ENCODE results near the gene GGN.
A peak's percentile ranks its signal among the peaks of the same experiment; 100 is the strongest.

GRCh38 chr19:38402967-38403674 lies 15.3 kb upstream of the GGN start, which contains the start of gene FAM98C:
- TF ChIP-seq NFRKB (IDR thresholded peaks at IDR 0.05) = no peak
- TF ChIP-seq BHLHE40 (IDR thresholded peaks at IDR 0.05; ENCODE audit: borderline replicate concordance) = no peak
- TF ChIP-seq FOXM1 (IDR thresholded peaks at IDR 0.05; ENCODE audit: borderline replicate concordance) = peak; percentile 25; the same call in 1 of the 2 replicates
- peak; percentile 67 for TF ChIP-seq L3MBTL2 (conservative IDR thresholded peaks at IDR 0.05)
- peak; percentile 30; the same call in 1 of the 2 replicates for TF ChIP-seq ELF4 (IDR thresholded peaks at IDR 0.05)
- peak; percentile 71 for TF ChIP-seq SP1 (IDR thresholded peaks at IDR 0.05)
- no peak for TF ChIP-seq TARDBP (IDR thresholded peaks at IDR 0.05)
- TF ChIP-seq SUZ12 (IDR thresholded peaks at IDR 0.05) = no peak
- TF ChIP-seq ARNT (IDR thresholded peaks at IDR 0.05) = no peak
- no peak for TF ChIP-seq FOXK2 (IDR thresholded peaks at IDR 0.05)
- no peak for TF ChIP-seq PKNOX1 (IDR thresholded peaks at IDR 0.05)
